Colonic mucosa (tissue), 4 donors: ENCODE results near the gene TBC1D19. TPM values are rescaled to one million over a fixed set of nuclear protein-coding genes. Genes with fewer than 3 reads are reported as not detected.

Experiments used
- DNase-seq: peaks from one replicate; pipeline ENCODE4 v3.0.0-alpha.2; 2020
- H3K27ac ChIP-seq: fragments of 200-600 bp; one replicate; pipeline ENCODE4 v1.8.0; 2021
- H3K27me3 ChIP-seq: fragments of 200-600 bp; one replicate; pipeline ENCODE4 v1.8.0; 2021
- H3K36me3 ChIP-seq: fragments of 200-600 bp; one replicate; pipeline ENCODE4 v1.8.0; 2021
- H3K4me1 ChIP-seq: fragments of 200-600 bp; one replicate; pipeline ENCODE4 v1.8.0; 2021; ENCODE audit warnings: mild to moderate bottlenecking
- H3K4me3 ChIP-seq: fragments of 200-600 bp; one replicate; pipeline ENCODE4 v1.8.0; 2021
- H3K9ac ChIP-seq, 2 donors: one replicate each; pipeline ENCODE4 v1.7.0; 2013; ENCODE audit warnings: control low read depth in 2 of 2, low read depth in 2 of 2, low read length in 2 of 2
- H3K9me3 ChIP-seq: fragments of 200-600 bp; one replicate; pipeline ENCODE4 v1.8.0; 2021
- CTCF ChIP-seq: fragments of 200-600 bp; IDR thresholded peaks from one replicate; pipeline ENCODE4 v1.8.0; 2022; ENCODE audit warnings: antibody characterized with exemption, mild to moderate bottlenecking
- intact Hi-C: fragments of 100-400 bp; cut with DNase I; formaldehyde crosslinking; loops from one replicate; pipeline ENCODE4 v1.14.1; 2022
- total RNA-seq, 2 donors: library from RNA; stranded (reverse); fragmentation: NEBNext Ultra II Directional in 1 of 2; extraction: Animal tissue kit (Norgen Biotek cat#: 25700) in 1 of 2; gene quantifications; one replicate each; pipeline ENCODE4 v1.2.1, GENCODE V29; 2021
- donor health status: healthy.
- donor health status: DM: no; HTN: no; CAD: no.
- donor health status: DM: no; HTN: no; CAD: no.

TBC1D19 gene
- total RNA-seq, 2 donors from 2014 or later = 2.6 to 4.0 TPM

- H3K27ac ChIP-seq = no peak overlapping the region
- no peaks in the 10 kb centered on the region for H3K36me3 ChIP-seq
- no peaks in the 10 kb centered on the region for H3K9me3 ChIP-seq
- no peak for DNase-seq
- no peaks in the 10 kb centered on the region for H3K4me1 ChIP-seq
- no peak overlapping the region for H3K4me3 ChIP-seq
- no peak overlapping the region for H3K9ac ChIP-seq
- no peak for TF ChIP-seq CTCF
- H3K27me3 ChIP-seq = no peaks in the 10 kb centered on the region
- intact Hi-C loops = no loop called here
These were observed 142.9 kb downstream of the TBC1D19 start for GRCh38 chr4:26726655-26727387.

- intact Hi-C loops = no loop called here
- H3K4me1 ChIP-seq = no peaks in the 10 kb centered on the region
- H3K27ac ChIP-seq = no peak overlapping the region
- no peaks in the 10 kb centered on the region for H3K36me3 ChIP-seq
- no peak overlapping the region for H3K9ac ChIP-seq
- no peaks in the 10 kb centered on the region for H3K27me3 ChIP-seq
- no peak overlapping the region for H3K4me3 ChIP-seq
- TF ChIP-seq CTCF = no peak
- no peaks in the 10 kb centered on the region for H3K9me3 ChIP-seq
- no peak for DNase-seq
These were observed 144.0 kb downstream of the TBC1D19 start for GRCh38 chr4:26727844-26728243.

GRCh38 chr4:26729027-26729426 is 145.1 kb downstream of the TBC1D19 start:
- TF ChIP-seq CTCF = no peak
- no peaks in the 10 kb centered on the region for H3K27me3 ChIP-seq
- H3K9ac ChIP-seq = no peak overlapping the region
- no peaks in the 10 kb centered on the region for H3K4me1 ChIP-seq
- intact Hi-C loops = no loop called here
- DNase-seq = no peak
- H3K9me3 ChIP-seq = no peaks in the 10 kb centered on the region
- H3K27ac ChIP-seq = no peak overlapping the region
- no peak overlapping the region for H3K4me3 ChIP-seq
- H3K36me3 ChIP-seq = no peaks in the 10 kb centered on the region

- Histone ChIP-seq H3K9ac (no peak overlapping the region), H3K36me3 (no peaks in the 10 kb centered on the region), H3K4me1 (no peaks in the 10 kb centered on the region), H3K4me3 (no peak overlapping the region), H3K9me3 (no peaks in the 10 kb centered on the region), H3K27me3 (no peaks in the 10 kb centered on the region), H3K27ac (no peak overlapping the region)
- no peak for TF ChIP-seq CTCF
- DNase-seq = no peak
- intact Hi-C loops = no loop called here
These were observed 145.7 kb downstream of the TBC1D19 start for GRCh38 chr4:26729547-26729946.

GRCh38 chr4:26731351-26732035 is 147.6 kb downstream of the TBC1D19 start:
- no peak for TF ChIP-seq CTCF
- no peak for DNase-seq
- H3K4me3 ChIP-seq = no peak overlapping the region
- intact Hi-C loops = no loop called here
- no peak overlapping the region for H3K27ac ChIP-seq
- no peak overlapping the region for H3K9ac ChIP-seq
- H3K36me3 ChIP-seq = no peaks in the 10 kb centered on the region
- H3K9me3 ChIP-seq = no peaks in the 10 kb centered on the region
- no peaks in the 10 kb centered on the region for H3K4me1 ChIP-seq
- no peaks in the 10 kb centered on the region for H3K27me3 ChIP-seq
